GM12874 (cell line): ENCODE data around the gene CD22.

ENCODE experiments used
- TF ChIP-seq, protein P1 (sequence below): IDR thresholded peaks from 2 replicates; pipeline ENCODE4 v1.5.1; 2011; ENCODE audit warnings: low read depth, mild to moderate bottlenecking, control low read depth, low read length, moderate library complexity; ENCODE audit not compliant: insufficient read depth

Gene CD22

GRCh38 chr19:35328851-35329285, at the start of gene CD22:
Gene CD22, plus strand, starts transcription at chr19:35329187. Its CDS starts 2,854 bp downstream, at chr19:35332041.
- TF ChIP-seq, protein P1, sequence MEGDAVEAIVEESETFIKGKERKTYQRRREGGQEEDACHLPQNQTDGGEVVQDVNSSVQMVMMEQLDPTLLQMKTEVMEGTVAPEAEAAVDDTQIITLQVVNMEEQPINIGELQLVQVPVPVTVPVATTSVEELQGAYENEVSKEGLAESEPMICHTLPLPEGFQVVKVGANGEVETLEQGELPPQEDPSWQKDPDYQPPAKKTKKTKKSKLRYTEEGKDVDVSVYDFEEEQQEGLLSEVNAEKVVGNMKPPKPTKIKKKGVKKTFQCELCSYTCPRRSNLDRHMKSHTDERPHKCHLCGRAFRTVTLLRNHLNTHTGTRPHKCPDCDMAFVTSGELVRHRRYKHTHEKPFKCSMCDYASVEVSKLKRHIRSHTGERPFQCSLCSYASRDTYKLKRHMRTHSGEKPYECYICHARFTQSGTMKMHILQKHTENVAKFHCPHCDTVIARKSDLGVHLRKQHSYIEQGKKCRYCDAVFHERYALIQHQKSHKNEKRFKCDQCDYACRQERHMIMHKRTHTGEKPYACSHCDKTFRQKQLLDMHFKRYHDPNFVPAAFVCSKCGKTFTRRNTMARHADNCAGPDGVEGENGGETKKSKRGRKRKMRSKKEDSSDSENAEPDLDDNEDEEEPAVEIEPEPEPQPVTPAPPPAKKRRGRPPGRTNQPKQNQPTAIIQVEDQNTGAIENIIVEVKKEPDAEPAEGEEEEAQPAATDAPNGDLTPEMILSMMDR = no peak

GRCh38 chr19:35279374-35279773, 49.6 kb upstream of the CD22 start:
- TF ChIP-seq, protein P1 = no peak

DNA sequence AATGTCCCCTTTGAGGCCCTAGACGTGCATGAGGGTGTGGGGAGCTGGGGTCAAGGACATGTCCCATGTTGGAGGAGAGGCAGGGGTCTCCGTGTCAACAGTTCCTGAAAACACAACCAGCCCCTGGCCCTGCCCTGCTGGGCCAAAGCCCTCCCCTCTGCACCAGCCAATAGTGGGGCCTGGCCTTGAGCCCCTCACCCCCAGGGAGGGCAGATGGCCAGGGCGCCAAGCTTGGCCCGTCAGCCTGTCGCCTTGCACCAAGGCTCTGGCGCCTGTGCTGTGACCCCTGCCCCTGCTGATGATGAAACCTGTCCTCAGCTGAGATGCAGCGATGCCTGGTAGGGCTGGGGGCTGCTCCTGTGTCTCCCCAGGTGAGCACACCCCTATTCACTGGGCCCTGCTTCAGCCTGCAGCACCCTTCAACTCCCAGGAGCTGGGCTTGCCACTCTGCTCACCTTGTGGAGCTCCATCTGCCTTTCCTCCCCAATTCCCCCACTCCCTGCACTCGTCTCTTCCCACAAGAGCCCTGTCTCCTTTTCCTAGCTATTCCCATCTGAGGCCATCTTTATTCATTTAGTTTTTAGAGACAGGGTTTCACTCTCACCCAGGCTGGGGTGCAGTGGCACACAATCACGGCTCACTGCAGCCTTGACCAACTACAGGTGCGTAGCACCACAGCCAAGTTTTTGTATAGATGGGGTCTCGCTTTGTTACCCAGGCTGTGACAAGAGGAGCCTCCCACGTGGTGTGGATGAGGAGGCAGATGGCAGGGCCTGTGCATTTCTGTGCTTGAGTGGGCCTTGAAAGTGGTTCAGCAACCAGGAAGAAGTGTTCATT, 48.8 kb upstream of the CD22 start:
- TF ChIP-seq, protein P1 = no peak

DNA sequence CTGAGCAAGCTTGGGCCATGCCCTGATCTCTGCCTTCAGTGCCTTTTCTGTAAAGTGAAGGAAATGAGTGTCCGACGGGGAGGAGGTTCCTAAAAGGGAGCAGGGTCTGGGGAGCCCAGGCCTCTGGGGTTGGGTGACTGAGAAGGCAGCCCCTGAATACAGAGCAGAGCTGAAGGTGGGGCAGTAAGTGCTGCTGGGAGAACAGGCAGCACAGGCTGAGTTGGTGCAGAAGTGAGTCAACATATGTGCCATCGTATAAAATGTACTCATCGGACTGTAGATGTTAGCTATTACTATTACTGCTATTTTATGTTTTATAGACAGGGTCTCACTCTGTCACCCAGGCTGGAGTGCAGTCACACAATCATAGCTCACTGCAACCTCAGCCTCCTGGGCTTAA, 47.7 kb upstream of the CD22 start:
- TF ChIP-seq, protein P1 = no peak

DNA sequence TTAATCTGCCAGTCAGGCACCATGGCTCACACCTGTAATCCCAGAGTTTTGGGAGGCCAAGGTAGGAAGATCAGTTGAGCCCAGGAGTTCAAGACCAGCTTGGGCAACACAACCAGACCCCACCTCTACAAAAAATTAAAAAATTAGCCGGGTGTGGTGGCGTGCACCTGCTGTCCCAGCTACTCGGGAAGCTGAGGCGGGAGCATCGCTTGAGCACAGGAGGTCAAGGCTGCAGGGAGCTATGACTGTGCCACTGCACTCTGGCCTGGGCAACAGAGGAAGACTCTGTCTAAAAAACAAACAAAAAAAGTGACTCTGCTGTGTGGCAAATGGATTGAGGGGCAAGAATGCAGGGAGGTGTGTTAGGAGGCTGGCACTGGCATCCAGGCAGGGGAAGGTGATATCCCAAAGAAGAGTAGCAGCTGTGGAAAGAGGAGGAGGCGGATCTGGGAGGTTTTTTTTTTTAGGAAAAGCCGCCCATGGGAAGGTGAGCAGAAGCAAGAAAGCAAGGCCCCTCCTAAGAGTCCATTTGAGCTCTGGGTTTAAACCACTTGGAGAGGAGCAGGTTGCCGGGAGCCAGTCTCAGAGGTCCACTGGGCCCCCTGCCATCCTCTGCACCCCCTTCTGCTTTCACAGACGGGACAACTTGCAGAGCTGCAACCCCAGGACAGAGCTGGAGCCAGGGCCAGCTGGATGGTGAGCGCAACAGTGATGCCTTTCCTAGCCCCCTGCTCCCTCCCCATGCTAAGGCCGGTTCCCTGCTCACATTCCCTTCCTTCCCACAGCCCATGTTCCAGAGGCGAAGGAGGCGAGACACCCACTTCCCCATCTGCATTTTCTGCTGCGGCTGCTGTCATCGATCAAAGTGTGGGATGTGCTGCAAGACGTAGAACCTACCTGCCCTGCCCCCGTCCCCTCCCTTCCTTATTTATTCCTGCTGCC, 44.6 kb upstream of the CD22 start:
- TF ChIP-seq, protein P1 = no peak

- TF ChIP-seq, protein P1 = no peak
These were observed 43.9 kb upstream of the CD22 start for GRCh38 chr19:35285095-35285449.

GRCh38 chr19:35287713-35288112, 41.3 kb upstream of the CD22 start:
- TF ChIP-seq, protein P1 = no peak
